GM19023 (cell line): ENCODE measurements around the gene DDAH2.
"Not testable (repeated sequence)": the region's sequence is repeated elsewhere in the genome, so short reads cannot be mapped to it uniquely, and the experiment has no call there.

Source experiments
- ATAC-seq: cut with Tn5 transposase; IDR thresholded peaks from one replicate; pipeline ENCODE4 v1.9.1; 2021; ENCODE audit warnings: mild to moderate bottlenecking, moderate library complexity; ENCODE audit not compliant: unreplicated experiment

DDAH2 gene

GRCh38 chr6:31715022-31715958 is 13.8 kb downstream of the DDAH2 start, which contains the start of gene LY6G6D:
TSS of gene LY6G6D (plus strand) at chr6:31715348. CDS start at chr6:31715356, 8 bp downstream.
- no peak for ATAC-seq

DNA sequence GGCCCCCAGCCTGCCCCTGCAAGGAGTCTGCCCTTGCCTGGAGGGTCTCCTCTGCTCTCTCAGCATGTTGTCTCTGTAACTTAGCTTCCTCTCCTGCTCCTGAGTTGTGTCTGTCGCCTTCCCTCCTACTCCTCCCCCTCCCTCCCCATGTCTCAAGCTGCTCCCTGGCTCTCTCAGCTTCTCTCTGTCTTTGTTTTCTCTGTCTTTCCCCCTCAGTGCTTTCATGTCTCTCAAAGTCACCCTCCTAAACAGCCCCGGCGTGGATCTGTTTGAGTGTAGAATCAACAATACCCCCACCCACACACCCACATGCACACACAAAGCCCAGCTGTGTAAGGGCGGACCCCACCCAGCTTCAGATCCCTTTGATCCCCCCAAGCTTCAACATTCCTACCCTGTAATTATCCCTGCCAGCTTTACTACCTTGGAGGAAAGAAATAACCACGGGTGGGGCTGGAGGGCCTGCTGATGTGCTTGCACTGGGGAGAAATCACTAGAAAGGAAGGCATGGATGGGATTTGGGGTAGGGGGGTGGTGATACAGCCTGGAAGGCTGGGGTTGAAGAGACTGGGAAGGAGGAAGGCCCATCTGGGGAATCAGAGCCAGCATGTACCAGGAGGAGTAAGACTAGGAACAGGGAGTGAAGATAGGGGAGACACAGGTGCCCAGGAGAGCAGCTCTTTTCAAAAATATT is 15.0 kb downstream of the DDAH2 start:
- ATAC-seq = no peak

GRCh38 chr6:31713465-31713864 is 15.6 kb downstream of the DDAH2 start:
- ATAC-seq = no peak

DNA sequence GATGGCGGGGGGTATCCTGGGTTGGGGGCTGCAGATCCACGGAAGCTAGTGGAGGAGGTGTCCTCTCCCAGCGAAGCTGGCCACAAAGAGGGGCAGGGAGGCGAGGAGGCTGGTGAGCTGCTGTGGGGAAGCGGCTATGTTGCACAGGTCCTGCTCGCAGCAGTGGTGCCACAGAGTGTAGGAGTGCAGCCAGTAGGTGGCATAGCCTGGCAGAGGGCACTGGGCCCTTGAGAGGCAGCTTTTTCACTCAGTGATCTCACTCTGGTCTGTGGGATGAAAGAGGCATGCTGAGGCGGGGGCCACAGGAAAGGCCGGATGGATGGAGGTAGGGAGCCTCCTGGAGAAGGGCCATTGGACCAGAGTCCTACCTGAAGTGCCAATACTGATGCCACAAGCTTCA is 16.8 kb downstream of the DDAH2 start:
- no peak for ATAC-seq

- no peak for ATAC-seq
These were observed 17.9 kb downstream of the DDAH2 start for GRCh38 chr6:31711233-31711632.

GRCh38 chr6:31710523-31711219 is 18.4 kb downstream of the DDAH2 start:
- no peak for ATAC-seq

DNA sequence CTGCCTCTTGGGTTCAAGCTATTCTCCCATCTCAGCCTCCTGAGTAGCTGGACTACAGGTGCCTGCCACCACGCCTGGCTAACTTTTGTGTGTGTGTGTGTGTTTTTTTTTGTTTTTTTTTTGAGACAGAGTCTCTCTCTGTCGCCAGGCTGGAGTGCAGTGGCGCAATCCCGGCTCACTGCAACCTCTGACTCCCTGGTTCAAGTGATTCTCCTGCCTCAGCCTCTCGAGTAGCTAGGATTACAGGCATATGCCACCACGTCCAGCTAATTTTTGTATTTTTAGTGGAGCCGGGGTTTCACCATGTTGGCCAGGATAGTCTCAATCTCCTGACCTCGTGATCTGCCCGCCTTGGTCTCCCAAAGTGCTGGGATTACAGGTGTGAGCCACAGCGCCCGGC is 19.9 kb downstream of the DDAH2 start:
- ATAC-seq = not testable (repeated sequence)

- ATAC-seq = no peak
These were observed 20.9 kb downstream of the DDAH2 start for GRCh38 chr6:31708224-31708623.

DNA sequence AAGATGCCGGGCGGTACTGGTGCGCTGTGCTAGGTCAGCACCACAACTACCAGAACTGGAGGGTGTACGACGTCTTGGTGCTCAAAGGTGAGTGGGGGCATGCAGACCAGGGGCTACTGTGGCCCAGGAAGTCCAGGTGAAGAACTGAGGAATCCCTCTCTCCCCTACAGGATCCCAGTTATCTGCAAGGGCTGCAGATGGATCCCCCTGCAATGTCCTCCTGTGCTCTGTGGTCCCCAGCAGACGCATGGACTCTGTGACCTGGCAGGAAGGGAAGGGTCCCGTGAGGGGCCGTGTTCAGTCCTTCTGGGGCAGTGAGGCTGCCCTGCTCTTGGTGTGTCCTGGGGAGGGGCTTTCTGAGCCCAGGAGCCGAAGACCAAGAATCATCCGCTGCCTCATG is 21.4 kb downstream of the DDAH2 start:
- no peak for ATAC-seq

DNA sequence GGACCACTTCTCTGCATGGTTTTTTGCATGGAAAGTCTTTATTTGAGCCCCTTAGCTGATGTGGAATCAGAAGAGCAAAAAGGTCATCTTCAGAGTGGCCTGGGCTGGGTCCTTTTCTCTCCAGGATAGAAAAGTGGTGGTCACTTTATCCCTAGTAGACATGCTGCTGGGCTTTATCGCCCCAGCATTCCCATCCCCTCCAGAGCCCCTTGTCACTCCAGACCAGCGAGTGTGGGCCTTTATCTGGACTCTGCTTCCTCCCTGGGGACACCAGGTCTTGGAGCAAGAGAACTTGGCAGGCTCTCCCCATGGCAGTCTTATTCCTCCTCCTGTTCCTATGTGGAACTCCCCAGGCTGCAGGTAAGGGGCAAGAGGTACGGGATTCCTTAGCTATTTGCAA is 22.5 kb downstream of the DDAH2 start, which contains the start of gene LY6G6F:
TSS of gene LY6G6F (plus strand) at position 268 of the 400 bp plus-strand sequence. CDS start at position 309, 41 bp downstream.
- ATAC-seq = no peak

DNA sequence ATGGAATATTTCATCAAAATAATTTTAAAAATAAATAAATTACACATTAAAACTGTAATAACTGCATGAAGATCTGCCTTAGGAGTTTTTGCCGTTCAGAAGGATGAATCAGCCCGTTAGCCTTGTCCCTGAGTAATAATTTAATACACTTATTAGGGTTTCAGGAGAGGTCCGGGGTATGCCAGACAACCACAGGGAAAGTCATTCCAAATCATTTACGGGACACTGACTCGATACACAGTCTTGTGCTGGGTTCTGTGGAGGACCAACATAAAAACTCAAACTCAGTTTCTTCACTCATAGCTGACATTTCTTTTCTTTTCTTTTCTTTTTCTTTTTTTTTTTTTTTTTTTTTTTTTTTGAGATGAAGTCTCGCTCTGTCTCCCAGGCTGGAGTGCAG is 23.2 kb downstream of the DDAH2 start:
- ATAC-seq = no peak

GRCh38 chr6:31702819-31703716 is 26.0 kb downstream of the DDAH2 start, which contains the start of gene ABHD16A:
TSS of gene ABHD16A (minus strand) at chr6:31703324. CDS start at chr6:31703281, 43 bp downstream.
- peak; percentile 90 for ATAC-seq

DNA sequence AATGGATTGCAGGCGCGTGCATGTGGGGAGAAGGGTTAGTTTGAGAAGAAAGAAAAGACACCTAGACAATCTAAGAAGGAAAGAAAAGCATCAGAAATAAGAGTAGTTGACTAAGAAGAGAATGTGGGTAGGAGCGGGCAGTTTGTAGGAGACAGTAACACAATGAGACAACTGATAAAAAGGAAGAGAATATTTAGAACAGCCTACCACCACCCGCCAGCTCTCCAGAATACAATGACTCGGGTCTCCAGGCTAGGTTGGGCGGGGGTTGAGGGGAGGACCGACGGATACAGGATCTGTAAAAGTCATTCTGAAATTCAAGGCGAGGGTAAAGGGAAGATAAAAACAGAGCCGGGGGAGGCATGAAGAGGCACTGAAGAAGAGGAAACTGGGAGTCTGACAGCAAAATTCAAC is 26.7 kb downstream of the DDAH2 start:
- no peak for ATAC-seq

DNA sequence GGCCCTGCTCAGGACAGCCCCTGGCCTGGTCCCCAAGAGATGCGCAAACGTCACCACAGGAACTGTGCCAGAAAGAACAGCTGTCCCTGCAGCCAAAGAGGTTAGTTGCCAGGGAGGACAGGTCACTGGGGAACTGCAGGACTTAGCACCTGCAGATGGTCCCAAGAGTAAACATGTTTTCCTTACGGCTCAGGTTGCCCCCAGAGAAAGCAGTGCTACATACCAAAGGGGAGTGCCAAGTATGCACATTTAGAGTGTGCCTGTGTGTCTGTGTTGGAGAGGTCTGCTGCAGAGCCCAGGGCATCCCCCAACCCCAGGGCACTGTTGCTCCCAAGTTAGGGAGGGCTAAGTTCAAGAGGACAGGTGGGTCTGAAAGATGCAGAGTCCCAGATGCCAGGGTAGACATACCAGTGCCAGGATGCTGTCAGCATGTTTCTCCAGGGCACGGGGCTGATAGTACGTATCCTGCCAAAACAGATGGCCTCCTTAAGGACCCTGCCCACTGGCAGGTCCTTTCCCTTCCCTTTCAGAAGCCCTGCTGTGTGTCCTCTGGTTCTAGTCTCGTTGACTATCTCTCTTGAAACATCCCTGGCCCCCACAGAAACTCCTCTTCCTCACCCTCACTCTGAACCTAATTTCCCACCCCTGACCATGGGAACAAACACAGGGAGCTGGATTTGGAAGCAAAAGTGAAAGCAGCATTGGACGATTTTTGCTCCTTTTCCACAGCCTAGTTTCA is 27.3 kb downstream of the DDAH2 start:
- ATAC-seq = no peak

GRCh38 chr6:31700740-31701401 is 28.2 kb downstream of the DDAH2 start:
- no peak for ATAC-seq

GRCh38 chr6:31697555-31697954 is 31.5 kb downstream of the DDAH2 start:
- ATAC-seq = no peak

GRCh38 chr6:31693535-31693934 is 35.6 kb downstream of the DDAH2 start:
- ATAC-seq = no peak

DNA sequence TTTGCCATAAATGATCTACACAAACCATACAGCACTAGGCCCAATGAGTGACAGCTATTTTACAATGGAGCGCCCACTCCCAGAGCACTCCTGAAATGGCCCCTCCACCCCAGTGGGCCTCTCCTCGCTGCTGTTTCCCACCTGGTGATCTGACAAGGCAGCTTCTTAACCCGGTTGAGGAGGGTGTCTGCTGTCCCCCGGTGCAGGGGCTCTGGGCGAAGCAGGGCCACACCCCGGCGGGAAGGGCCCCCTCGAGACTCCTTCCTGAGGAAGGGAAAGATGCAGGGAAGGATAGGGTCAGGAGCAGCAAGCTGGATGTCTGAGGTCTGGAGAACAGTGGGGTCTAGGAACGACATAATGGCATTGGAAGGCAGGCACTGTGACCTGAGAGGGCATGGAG is 36.2 kb downstream of the DDAH2 start:
- ATAC-seq = no peak

DNA sequence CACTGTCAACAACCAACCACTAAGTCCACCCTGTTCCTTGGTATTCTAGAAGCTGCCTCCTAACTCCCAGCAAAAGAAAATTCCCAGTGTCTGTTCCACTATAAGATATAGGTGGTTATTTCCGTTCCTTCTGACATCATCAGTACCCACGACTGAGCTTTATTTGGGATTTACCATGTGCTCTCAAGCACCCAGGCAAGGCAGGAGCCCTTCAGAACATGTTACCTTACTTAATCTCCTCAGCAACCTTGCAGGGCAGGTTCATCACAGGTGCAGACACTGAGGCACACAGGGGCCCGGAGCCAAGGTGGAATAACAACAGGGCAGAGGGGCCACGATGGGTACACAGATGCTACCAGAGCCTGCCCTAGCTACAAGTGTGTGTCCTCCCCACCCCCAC is 36.7 kb downstream of the DDAH2 start:
- ATAC-seq = no peak
